VCaP (cell line): Measurements from ENCODE around the gene CWF19L2.
A peak's percentile ranks its signal among the peaks of the same experiment; 100 is the strongest.

Source experiments
- H3K27ac ChIP-seq: fragments of 450-650 bp; 2 replicates; pipeline ENCODE4 v1.5.1; 2017
- TF ChIP-seq, protein P1 (sequence below): fragments of 450-650 bp; conservative IDR thresholded peaks from 2 replicates; pipeline ENCODE4 v1.5.1; 2017; ENCODE audit warnings: mild to moderate bottlenecking, moderate library complexity

The CWF19L2 gene

DNA sequence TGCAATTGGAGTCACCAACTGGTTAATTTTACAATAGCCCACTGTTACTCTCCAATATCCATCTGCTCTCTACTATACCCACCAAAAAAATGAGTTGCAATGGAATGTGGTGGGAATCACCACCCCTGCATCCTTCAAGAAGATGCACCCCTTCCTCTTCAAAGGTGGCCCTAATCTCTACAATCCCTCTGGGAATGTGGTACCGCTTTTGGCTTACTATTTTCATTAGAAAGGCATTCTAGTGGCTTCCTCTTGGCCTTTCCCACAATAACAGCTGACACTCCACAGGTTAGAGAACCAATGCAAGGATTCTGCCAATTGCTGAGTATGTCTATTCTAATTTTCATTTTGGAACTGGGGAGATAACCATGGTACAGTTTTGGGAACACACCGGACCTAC, 33.2 kb upstream of the CWF19L2 start:
- TF ChIP-seq, protein P1, sequence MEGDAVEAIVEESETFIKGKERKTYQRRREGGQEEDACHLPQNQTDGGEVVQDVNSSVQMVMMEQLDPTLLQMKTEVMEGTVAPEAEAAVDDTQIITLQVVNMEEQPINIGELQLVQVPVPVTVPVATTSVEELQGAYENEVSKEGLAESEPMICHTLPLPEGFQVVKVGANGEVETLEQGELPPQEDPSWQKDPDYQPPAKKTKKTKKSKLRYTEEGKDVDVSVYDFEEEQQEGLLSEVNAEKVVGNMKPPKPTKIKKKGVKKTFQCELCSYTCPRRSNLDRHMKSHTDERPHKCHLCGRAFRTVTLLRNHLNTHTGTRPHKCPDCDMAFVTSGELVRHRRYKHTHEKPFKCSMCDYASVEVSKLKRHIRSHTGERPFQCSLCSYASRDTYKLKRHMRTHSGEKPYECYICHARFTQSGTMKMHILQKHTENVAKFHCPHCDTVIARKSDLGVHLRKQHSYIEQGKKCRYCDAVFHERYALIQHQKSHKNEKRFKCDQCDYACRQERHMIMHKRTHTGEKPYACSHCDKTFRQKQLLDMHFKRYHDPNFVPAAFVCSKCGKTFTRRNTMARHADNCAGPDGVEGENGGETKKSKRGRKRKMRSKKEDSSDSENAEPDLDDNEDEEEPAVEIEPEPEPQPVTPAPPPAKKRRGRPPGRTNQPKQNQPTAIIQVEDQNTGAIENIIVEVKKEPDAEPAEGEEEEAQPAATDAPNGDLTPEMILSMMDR = no peak
- H3K27ac ChIP-seq = no peak overlapping the region

DNA sequence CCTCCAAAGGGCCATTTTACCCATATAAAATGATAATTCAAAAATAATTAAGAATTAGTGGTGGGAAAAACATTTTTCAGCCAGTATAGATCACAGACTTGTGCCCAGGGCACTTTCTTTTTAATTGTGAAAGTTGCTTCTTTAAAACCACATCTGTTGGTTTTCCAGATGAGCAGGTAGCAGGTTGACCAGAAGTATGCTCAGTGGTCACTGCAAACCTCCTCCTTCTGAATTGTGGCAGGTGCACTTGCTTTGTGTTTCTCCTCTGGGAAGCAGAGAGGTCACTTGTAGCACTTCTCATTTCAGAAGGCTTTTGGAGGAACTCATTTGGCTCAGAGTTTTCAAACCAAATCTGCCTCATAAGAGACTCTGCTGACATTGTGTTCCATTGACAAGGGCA, 24.6 kb upstream of the CWF19L2 start:
- TF ChIP-seq, protein P1 = no peak
- H3K27ac ChIP-seq = no peak overlapping the region

DNA sequence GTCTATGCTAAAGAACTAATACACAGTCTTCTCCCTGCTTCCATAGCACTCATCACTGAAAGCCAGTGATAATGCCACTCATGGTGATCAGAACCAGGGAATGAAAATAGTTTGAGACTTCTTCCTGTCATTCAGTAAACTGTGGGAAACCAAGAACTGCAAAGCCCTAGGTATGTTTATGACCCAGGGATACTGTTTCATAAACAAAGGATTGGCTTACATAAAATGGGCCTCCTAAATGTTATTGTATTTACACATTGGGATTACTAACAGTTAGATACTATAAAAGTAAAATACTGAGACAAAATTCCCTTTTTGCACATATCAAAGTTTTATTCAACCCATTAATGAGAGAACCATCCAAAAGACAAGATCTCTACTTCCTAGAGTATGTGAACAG, 21.3 kb upstream of the CWF19L2 start:
- no peak overlapping the region for H3K27ac ChIP-seq
- TF ChIP-seq, protein P1 = no peak

DNA sequence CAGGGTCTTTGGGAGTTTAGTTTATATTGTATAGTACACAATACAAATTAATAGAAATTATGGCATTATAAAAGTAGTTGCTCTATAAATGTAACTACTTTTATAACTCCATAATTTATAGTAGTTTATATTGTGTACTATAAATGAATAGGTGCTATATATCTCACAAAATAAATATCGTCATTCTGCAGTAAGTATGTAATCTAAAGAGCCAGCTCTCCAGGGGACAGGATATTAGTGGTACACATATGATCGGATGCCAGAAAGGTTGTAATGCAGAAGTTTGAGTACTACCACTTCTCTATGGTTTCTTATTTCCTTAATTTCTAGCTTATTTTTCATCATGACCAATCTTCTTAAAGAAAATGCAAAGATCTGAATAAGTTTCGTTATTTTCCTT, 20.2 kb upstream of the CWF19L2 start:
- TF ChIP-seq, protein P1 = no peak
- no peak overlapping the region for H3K27ac ChIP-seq

DNA sequence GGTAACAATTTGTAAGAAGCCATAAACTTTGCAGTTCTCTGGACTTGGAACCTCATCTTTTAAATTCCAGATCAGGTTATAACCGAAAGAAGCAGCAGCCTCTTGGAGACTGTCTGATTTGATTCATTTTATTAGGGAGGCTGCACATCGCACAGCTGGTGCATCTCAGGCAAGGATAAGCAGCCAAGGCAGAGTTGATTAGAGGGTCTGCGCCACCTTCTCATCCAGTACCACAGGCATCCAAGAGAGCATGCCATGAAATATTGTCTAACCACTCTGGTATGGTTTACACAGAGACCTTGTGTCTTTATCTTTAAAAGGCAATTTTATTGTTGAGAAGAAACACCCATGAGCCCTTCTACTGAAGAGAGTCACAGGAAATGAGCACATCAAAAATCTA, 16.2 kb upstream of the CWF19L2 start:
- H3K27ac ChIP-seq = no peak overlapping the region
- TF ChIP-seq, protein P1 = no peak

DNA sequence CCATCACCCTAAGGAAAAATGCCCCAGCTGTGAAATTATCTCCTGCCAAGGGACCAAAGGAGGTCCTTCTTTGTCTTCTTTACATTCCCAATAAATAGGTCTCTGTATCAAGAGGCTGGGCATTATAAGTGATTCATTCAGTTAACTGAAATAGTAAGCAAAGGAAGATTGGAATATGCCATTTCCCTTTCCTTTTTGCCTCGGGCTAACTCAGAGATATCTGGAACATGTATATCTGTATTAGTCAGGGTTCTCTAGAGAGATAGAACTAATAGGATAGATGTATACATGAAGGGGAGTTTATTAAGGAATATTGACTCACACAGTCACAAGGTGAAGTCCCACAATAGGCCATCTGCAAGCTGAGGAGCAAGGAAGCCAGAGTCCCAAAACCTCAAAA, 15.3 kb upstream of the CWF19L2 start:
- TF ChIP-seq, protein P1 = no peak
- no peak overlapping the region for H3K27ac ChIP-seq

DNA sequence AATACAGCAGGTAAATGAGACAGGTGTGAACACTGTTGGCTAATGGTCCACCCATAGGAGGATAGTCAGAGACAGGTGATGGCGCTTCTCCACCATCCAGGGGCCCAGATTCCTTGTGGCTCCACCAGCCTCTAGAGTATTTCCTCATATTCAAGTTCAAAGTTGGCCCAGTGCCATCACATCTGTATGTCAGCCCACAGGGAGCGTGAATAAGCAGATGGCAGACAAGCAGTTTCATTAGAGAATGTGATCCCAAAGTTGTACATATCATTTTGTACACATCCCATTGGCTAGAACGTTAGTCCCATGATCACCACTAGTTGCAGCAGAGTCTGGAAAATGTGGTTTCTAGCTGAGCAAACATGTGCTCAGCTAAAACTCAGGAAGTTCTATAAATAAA, 11.0 kb upstream of the CWF19L2 start:
- TF ChIP-seq, protein P1 = 0 out of 2 replicates have a peak, but pooled peaks have one; percentile 12
- peak overlapping the region; percentile 34; the same call in 1 of the 2 replicates for H3K27ac ChIP-seq
